ENCODE data around the gene CYB5RL.
A peak's percentile ranks its signal among the peaks of the same experiment; 100 is the strongest.
"Not testable (repeated sequence)": the region's sequence is repeated elsewhere in the genome, so short reads cannot be mapped to it uniquely, and the experiment has no call there.

Gene CYB5RL, protein sequence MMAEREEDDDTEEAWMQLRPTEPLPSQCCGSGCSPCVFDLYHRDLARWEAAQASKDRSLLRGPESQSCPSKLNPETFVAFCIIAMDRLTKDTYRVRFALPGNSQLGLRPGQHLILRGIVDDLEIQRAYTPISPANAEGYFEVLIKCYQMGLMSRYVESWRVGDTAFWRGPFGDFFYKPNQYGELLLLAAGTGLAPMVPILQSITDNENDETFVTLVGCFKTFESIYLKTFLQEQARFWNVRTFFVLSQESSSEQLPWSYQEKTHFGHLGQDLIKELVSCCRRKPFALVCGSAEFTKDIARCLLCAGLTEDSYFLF

DNA sequence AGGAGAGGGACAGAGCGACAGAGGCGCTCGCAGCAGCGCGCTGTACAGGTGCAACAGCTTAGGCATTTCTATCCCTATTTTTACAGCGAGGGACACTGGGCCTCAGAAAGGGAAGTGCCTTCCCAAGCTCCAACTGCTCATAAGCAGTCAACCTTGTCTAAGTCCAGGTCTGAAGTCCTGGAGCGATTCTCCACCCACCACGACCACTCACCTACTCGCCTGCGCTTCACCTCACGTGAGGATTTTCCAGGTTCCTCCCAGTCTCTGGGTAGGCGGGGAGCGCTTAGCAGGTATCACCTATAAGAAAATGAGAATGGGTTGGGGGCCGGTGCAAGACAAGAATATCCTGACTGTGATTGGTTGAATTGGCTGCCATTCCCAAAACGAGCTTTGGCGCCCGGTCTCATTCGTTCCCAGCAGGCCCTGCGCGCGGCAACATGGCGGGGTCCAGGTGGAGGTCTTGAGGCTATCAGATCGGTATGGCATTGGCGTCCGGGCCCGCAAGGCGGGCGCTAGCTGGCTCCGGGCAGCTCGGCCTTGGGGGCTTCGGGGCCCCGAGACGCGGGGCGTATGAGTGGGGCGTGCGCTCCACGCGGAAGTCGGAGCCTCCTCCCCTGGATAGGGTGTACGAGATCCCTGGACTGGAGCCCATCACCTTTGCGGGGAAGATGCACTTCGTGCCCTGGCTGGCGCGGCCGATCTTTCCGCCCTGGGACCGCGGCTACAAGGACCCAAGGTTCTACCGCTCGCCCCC lies at the start of gene CYB5RL, which contains the start of gene MRPL37:
Gene CYB5RL, minus strand, starts transcription at position 266 of the 754 bp plus-strand sequence. CDS start 4,414 bp downstream, outside the sequence.
Gene MRPL37, plus strand, starts transcription at position 403 of the 754 bp plus-strand sequence. Its CDS starts 77 bp downstream, at position 480.
- peak; percentile 83 for DNase-seq (ENCODE audit: low read depth)

DNA sequence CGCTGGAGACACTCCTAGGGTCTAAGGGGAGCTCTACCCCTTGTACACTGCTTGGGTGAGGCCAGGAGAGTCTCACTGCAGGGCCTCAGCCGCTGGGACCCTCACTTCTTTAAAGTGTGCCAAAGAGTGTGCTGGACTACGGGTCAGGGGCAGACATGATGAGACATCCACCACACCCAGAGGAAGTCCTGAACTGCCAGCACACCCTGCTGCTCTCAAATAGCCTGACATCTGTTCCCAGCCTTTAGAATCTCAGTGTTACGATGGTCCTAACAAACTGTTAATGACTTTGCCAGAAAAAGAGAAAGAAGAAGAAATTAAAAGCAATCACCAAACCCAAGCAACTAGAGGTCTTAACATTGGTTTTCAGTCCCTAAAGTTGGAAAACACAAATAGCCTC lies 49.1 kb upstream of the CYB5RL start:
- no peak for DNase-seq (ENCODE audit: low read depth)

DNA sequence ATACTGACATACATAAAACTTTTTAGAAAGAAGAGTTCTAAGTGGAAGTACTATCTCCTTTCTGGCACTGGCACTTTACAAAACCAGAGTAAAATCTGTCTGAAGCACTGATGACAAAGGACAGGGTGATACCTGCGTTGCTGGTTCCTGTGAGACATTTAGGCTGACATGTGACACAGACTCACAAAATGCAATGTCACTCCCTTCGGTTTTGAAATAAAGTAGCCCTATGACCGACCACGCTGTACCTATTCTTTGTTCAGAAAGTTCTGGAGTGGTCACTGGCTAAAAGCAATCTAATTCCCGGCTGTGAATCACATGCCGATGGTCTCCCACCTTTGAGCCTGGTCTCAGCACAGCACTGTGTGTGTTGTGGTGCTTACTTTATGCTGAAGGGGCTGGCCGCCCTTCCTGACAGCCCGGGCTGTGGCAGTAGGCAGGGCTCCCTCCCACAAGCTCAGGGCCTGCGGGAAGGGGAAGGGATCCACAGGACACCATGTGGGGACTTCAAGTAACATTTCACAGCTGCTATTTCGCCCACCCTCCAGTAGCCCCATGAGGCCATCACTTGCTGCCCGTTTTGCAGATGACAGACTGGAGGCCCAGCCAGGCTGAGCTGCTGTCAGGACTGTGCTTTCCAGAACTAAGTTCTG lies 48.2 kb upstream of the CYB5RL start:
- DNase-seq (ENCODE audit: low read depth) = no peak

DNA sequence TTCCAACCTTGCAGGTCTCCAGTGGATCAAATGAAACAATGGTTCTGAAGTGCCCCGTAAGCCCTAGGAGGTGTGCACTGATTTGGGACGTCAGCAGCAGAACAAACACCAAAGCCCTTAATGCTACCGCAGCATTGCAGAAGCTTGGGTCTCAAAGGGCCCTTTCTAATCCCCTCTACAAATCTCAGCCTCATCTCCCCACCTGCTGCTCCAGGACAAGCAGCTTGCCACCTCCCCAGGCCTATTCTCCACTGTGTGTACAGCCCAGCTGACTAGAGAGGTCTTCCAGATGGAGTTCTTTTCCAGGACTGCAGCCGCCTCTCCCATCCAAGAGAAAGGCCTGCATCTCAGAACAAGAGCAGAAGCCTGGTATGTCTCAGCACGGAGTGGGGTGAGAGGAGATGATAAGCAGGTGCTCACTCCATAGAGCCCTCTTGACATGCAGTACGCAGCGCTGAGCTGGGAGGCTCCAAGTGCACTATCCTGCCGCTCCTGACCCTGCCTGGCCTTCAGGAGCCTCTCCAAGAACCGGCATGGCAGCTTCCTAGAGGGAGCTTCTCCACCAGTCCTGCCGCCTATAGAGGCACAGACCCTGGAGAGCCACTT lies 46.4 kb upstream of the CYB5RL start:
- DNase-seq (ENCODE audit: low read depth) = no peak

DNA sequence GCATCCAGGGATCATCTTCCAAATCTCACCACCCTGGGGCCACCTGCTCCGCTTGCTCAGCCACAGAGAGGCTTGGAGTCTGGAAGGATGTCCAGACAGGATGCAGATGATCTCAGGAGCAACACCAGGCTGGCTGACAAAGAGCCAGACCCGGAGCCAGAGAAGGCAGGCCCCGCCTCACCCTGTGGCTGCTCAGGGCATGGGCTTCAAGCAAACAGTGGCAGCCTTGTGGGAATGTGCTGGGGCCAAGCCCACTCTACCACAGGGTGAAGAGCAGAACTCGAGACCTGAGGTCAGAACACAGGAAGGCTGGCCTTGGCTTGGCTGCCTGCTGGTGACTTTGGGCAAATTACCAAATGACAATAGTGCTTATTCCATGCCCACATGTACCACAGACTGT lies 45.7 kb upstream of the CYB5RL start:
- DNase-seq (ENCODE audit: low read depth) = no peak

DNA sequence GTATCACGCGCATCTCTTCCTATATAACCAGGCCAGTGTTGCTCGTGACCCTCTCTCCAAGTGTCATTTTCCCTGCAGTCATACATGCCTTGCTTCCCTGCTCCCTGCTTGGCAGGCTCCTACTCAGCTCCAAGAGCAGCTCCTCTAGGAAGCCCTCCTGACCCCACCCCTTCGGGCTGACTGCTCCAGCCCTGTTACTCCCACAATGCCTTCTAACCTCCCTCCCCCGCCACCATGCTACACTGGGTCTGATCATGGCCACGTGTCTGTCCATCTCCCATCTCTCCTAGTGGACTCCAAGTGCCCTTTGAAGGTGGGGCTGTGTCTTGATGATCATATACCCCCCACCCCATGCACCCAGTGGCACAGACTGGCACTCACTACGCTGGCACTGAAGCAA lies 44.8 kb upstream of the CYB5RL start:
- DNase-seq (ENCODE audit: low read depth) = no peak

DNA sequence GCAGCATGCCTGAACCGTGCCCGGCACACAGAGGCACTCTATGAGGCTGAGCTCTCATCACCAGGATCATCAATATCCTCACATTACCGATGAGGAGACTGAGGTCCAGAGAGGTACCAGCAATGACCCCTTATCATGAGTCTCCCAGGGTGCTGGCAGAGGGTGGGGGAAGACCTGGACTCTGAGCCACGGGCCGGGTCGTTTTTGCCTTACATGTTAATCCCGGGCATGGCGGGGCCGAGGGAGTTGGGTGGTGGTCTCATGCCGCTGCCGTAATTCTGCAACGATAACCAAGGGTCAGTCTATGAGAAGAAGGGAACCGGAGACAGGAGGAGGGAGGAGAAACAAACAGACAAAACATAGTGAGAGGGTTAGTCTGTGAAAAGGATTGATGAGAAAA lies 43.2 kb upstream of the CYB5RL start:
- no peak for DNase-seq (ENCODE audit: low read depth)

DNA sequence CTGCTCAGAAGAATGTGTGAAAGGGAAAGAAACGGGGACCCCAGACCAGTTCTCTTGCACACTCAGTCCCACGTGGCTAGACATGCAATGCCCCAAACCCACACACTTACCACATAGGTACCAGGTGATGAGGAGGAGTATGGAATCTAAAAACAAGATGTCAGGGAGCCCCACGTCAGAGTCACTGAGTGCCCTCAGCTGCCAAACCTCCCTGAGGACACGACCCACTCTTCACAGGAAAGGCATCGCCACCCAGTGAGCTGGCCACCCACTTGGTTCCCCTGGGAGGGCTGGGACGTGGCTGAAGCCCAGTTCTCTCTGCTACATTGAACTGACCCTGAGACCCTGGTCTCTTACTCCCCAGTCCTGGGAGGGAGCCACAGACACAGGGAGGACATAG lies 41.5 kb upstream of the CYB5RL start:
- no peak for DNase-seq (ENCODE audit: low read depth)

DNA sequence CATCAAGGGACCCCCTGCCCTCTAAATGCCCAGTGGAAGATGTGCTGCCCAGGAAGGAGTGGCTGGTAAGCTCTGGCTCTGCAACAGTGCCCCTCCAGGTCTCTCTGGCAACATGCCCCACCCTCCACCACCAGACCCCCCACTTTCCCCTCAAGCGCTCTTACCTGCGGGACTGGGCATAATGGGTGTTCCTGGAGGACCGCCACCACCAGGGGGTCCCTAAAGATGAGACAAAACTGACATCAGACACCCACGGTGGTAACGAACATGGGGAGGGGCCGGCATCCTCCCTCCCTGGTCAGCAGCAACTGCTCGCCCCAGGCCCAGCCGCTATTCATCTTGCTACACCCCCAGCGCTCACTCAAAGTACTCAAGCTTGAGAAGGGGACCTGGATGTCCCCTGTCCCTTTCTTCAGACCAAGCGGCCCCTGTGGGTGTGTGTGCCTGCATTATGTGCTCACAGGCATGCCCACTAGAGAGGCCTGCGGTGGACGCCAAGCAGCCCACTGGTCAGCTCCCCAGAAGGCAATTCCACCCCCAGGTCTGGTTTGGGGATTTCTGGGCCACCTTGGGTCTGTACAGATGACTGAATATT lies 41.0 kb upstream of the CYB5RL start:
- DNase-seq (ENCODE audit: low read depth) = no peak

DNA sequence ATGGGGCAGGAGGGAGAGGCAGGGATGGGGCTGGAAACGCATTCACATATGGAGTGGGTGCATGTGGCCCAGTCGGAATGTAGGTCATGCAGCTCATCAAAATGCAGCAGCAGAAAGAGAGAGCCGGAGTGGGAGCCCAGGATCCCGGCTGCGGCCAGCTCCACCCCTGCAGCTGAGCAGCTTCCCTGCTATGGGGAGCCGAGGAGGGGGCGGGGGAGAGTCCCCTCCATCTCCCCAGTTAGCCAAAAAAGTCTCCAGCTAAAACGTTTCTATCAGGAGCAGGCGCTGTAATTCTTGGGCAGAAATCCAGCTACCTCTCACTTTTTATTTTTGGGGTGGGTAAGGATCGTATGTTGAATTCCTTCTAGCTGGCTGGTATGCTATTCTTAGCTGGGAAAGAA lies 39.8 kb upstream of the CYB5RL start:
- no peak for DNase-seq (ENCODE audit: low read depth)

DNA sequence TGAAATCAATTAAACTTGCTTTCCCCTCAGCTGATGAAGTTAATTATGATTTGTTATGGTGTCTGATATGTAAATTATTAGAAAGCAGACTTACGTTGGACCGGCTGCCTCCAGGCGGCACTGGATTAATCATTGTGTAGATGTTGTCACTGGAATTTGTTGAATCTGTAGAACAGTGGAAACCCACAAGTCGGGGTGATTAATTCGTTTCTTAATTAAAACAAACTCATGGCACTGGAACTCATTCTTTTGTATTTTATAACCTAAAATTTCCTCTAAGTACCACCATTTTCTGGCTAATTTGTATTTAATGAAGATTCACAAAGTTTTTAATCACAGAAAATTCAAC lies 39.2 kb upstream of the CYB5RL start:
- DNase-seq (ENCODE audit: low read depth) = no peak

DNA sequence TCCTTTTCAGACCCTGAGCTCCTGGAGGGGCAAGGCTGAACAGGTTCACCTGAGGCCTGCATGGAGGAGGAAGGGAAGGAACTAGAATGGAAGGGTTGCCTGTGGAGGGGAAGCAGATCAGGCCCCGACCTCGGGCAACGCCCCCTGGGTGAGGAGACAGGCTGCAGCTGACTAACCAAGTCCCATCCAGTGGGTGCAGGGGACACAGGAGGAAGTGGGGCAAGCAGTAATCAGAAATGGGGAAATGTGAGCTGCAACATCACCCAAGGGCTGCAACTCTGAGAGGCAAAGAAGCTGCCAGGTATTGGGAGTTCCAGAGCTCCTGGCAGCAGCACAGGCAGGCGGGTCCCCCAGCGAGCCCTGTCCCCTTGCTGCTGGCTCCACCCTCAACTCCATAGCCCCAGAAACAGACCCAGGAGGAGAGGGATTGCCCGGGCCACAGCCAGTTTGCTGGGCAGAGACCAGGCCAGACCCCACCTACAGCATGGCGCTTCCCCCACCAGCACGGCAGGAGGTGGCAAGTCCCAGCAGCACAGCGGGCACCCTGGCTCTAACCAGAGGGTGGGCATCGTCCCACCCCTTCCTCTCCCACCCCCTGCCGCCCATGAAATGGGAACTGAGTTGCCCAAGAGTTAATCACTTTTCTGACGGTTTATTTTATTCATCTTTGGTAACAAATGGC lies 38.7 kb upstream of the CYB5RL start:
- no peak for DNase-seq (ENCODE audit: low read depth)

DNA sequence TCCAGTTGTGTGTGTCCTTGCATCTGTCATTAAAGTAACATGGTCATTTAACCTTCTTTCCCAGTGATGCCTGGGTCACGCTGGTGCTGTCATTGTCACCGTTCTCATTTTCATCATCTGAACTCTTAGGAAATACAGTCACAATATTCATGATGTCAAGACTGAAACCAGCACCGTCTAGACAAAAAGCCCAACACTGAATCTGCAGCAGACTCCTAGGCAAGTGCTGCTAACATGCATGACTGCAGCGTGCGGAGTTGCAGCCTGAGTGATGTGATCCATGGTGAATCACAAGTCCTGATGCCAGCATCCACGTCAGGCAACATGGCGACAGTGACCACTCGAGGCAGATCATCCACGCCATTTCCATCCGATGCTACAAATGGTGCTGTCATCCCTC lies 37.8 kb upstream of the CYB5RL start:
- no peak for DNase-seq (ENCODE audit: low read depth)

DNA sequence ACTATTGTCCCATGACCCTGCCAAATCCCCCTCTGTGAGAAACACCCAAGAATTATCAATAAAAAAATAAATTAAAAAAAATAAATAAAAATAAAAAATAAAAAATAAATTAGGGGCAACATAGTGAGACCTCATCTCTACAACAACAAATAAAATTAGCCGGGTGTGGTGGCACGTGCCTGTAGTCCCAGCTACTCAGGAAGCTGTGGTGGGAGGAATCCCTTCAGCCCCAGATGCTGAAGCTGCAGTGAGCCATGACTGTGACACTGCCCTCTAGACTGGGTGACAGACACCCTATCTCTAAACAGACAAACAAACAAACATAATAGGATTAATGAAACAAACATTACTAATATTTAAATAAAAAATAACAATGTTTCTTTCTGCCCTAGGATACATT lies 34.5 kb upstream of the CYB5RL start:
- no peak for DNase-seq (ENCODE audit: low read depth)

DNA sequence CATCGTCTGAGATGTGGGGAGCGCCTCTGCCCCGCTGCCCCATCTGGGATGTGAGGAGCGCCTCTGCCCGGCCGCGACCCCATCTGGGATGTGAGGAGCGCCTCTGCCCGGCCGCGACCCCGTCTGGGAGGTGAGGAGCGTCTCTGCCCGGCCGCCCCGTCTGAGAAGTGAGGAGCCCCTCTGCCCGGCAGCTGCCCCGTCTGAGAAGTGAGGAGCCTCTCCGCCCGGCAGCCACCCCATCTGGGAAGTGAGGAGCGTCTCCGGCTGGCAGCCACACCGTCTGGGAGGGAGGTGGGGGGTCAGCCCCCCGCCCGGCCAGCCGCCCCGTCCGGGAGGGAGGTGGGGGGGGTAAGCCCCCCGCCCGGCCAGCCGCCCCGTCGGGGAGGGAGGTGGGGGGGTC lies 33.4 kb upstream of the CYB5RL start:
- not testable (repeated sequence) for DNase-seq (ENCODE audit: low read depth)

DNA sequence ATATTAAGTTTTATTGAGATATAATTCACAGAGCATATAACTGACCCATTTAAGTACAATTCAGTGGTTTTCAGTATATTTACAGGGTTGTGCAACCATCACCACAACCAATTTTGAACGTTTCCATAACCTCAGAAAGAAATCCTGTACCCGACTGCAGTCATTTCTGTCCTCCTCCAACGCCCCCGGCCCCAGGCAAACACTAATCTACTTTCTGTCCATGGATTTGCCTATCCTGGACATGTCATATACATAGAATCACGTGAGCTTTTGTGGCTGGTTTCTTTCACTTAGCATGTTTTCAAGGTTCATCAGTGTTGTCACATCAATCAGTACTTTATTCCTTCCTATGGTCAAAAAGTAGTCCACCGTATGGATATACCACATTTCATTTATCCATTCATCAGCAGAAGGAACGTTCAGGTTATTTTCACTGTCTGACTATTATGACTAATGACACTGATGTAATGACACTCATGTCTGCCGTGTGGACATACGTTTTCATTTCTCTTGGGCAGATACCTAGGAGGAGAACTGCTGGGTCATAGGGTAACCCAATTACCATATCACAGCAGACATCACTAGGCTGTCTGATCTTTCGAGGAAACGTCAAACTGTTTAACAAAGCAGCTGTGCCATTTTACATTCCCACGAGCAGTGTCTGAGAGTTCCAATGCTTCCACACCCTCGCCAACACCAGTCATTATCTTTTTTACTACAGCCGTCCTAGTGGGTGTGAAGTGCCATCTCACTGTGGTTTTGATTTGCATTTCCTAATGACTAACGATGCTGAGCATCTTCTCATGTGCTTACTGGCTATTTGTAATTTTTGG lies 30.9 kb upstream of the CYB5RL start:
- DNase-seq (ENCODE audit: low read depth) = no peak

DNA sequence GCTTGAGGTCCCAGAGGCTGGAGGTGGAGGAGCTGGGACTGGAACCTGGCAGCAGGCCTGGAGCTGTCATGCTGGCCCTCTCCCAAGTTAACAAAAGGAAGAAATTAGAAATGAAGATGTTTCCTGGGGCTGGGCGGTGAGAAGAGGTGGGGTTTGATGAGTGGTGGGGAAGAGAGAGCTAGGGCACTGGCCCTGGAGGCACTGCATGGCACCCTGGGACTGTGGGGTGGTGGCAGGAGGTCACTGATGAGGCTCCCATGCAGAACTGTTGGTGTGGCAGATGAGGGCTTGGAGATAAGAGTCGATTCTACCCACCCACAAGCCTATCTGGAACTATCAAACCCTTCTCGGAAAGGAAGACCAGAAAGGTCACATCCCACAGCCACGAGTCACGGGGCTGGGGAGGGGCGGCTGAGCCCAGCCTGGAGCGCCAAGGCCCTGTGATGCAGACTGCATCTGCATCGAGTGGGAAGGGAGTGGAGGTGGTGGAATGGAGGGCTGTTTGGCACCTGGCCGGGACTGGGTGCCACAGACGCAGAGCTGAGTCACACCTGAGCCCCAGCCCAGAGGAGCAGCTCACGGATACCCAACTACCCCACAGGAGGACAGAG lies 29.6 kb upstream of the CYB5RL start:
- DNase-seq (ENCODE audit: low read depth) = no peak

DNA sequence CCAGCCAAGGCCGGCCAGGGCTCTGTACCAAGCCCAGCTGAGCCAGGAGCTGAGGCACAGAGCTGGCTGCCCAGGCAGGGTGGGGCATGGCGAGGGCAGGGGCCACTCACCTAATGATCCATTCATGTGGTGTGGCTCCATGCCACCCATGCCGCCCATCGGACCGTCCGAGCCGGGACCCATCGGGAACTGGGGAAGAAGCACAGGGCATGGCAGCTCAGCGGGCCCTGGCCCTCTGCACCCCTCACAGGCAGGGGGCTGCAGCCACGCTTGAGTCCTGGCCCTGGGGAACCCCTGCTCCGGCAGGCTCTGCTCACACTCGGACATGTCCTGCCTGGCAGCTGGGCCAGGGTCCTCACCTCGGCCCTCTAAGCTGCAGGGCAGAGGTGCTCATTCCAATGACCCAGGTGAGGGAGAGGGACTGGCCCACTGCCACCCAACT lies 28.8 kb upstream of the CYB5RL start:
- DNase-seq (ENCODE audit: low read depth) = no peak

DNA sequence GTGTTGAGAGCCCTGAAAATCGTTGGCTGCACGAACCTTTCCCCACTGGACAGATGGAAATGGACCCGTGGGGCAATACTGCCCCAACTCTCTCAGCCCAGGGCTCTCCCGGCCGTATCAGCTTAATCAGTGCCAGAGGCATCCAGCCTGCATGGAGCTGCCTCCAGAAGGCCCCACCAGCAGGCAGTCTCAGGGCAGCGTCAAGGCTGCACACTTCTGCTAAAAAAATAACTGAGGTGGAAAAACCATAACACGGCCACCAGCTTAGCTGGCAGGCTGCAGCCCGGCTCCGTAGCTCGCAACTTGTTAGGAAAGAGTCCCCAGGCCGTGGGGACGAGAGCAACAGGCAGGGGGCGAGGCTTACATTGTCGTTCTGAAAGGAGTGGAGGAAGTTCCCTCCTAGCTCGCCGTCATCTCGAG lies 28.1 kb upstream of the CYB5RL start:
- DNase-seq (ENCODE audit: low read depth) = no peak

DNA sequence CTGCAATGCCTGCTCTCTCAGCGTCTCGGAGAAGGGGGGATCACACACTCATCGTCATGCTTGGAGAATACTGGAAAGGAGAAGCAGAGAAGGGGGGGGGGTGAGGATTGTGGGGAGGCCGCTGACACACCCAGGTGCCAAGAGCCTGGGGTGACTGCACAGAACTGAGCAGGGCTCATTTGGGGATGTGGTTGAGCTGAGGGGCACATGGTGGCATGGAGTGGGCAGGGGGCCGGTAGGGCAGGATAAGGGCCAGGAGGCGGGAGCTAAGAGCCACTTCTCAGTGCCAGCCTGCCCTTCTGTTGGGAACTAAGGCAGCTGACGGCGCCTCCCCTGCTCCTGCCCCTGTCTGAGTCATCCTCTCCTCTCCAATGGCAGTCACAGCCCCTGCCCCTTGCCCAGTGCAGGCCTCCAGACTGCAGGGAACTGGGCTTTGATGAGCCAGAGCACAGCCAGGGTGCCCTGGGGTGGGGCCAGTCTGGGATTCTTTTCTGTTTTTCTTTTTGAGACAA lies 27.3 kb upstream of the CYB5RL start:
- no peak for DNase-seq (ENCODE audit: low read depth)

Measured in activated T-cell treated with anti-CD3 and anti-CD28 coated beads for 1 hour (primary cell).